ENCODE measurements around the gene HSD11B1L. TPM values are rescaled to one million over a fixed set of nuclear protein-coding genes. Genes with fewer than 3 reads are reported as not detected.

The HSD11B1L gene
- total RNA-seq, 2 donors from 2014 or later: 7.7 to 12.7 TPM

DNA sequence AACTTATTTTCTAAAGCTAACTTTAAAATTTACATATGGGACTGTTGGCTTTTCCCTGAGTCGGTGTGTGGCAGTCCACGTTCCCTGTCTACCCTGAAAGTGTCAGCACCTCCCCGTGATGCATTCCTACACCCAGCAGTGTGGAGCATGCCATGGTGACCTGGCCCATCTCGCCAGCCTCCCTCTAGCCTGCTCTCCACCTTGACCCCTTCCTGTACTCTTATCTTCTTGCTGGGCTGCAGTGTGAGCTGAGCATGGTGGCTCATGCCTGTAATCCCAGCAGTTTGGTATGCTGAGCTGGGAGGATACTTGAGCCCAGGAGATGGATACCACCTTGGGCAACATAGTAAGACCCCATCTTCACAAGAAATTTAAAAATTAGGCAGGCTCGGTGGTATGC is 25.9 kb upstream of the HSD11B1L start:
- Mint-ChIP-seq H3K27me3 (ENCODE audit: insufficient read depth) (no peaks in the 10 kb centered on the region), H3K9me3 (no peaks in the 10 kb centered on the region), H3K4me1 (no peaks in the 10 kb centered on the region), H3K36me3 (ENCODE audit: low read depth) (peaks cover 74% of the 10 kb centered on the region), H3K27ac (no peak overlapping the region), H3K4me3 (no peak overlapping the region)
- no peak for DNase-seq
- Histone ChIP-seq H3K36me3 (ENCODE audit: control insufficient read depth, insufficient read depth, low read length) (peaks cover 89% of the 10 kb centered on the region), H3K27me3 (ENCODE audit: control insufficient read depth, insufficient read depth, low read length, poor library complexity, severe bottlenecking) (no peaks in the 10 kb centered on the region), H3K4me3 (ENCODE audit: low read length) (no peak overlapping the region), H3K4me1 (ENCODE audit: control insufficient read depth, insufficient read depth, low read length) (no peaks in the 10 kb centered on the region), H3K9me3 (ENCODE audit: control insufficient read depth, low read length) (no peaks in the 10 kb centered on the region), H3K9ac (ENCODE audit: extremely low read depth, low read length, poor library complexity, severe bottlenecking) (no peak overlapping the region), H3K27ac (ENCODE audit: low read depth, low read length) (no peak overlapping the region)
- 90 to 92% methylated on average over 5 of the region's 5 CpGs for WGBS, 2 experiments (ENCODE audit: insufficient coverage in 1 of 2, insufficient read length in 1 of 2)
- TF ChIP-seq CTCF (conservative IDR thresholded peaks at IDR 0.05): no peak

DNA sequence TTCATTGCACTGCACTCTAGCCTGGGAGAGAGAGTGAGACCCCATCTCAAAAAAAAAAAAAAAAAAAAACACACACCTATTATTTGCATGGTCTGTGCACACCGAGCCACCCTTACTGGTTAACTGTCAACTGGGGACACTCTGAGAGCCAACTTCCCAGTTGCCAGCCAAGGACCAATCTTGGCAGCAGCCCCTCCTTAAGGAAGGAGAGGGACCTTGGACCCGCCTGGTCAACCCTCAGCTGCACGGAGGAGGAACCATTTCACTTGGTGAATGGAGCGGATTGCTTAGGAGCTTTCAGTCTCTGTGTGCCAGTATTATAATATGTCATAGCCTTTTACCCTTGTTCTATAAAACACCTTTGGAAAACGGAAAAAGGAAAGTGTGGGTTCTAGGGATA is 25.4 kb upstream of the HSD11B1L start:
- Mint-ChIP-seq H3K27me3 (ENCODE audit: insufficient read depth) (no peaks in the 10 kb centered on the region), H3K4me1 (no peaks in the 10 kb centered on the region), H3K4me3 (no peak overlapping the region), H3K36me3 (ENCODE audit: low read depth) (peaks cover 69% of the 10 kb centered on the region), H3K27ac (no peak overlapping the region), H3K9me3 (no peaks in the 10 kb centered on the region)
- Histone ChIP-seq H3K27me3 (ENCODE audit: control insufficient read depth, insufficient read depth, low read length, poor library complexity, severe bottlenecking) (no peaks in the 10 kb centered on the region), H3K4me1 (ENCODE audit: control insufficient read depth, insufficient read depth, low read length) (no peaks in the 10 kb centered on the region), H3K27ac (ENCODE audit: low read depth, low read length) (no peak overlapping the region), H3K4me3 (ENCODE audit: low read length) (no peak overlapping the region), H3K36me3 (ENCODE audit: control insufficient read depth, insufficient read depth, low read length) (peaks cover 89% of the 10 kb centered on the region), H3K9me3 (ENCODE audit: control insufficient read depth, low read length) (no peaks in the 10 kb centered on the region), H3K9ac (ENCODE audit: extremely low read depth, low read length, poor library complexity, severe bottlenecking) (no peak overlapping the region)
- 96% methylated on average over 2 to 5 of the region's 5 CpGs for WGBS, 2 experiments (ENCODE audit: insufficient coverage in 1 of 2, insufficient read length in 1 of 2)
- DNase-seq: no peak
- TF ChIP-seq CTCF (conservative IDR thresholded peaks at IDR 0.05): no peak

DNA sequence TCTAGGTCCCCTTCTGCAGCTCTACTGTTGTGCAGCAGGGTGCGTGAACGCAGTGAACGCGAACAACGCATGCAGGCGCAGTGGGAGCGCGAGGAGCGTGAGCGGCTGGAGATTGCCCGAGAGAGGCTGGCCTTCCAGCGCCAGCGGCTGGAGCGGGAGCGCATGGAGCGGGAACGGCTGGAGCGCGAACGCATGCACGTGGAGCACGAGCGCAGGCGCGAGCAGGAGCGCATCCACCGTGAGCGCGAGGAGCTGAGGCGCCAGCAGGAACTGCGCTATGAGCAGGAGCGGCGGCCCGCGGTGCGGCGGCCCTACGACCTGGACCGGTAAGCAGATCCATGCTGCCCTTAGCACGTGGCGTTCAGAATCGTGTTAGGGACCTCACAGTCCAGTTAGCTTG is 19.3 kb upstream of the HSD11B1L start:
- no peak overlapping the region for H3K27ac Mint-ChIP-seq
- no peaks in the 10 kb centered on the region for H3K9me3 Mint-ChIP-seq
- H3K4me1 Mint-ChIP-seq: no peaks in the 10 kb centered on the region
- H3K27me3 Mint-ChIP-seq (ENCODE audit: insufficient read depth): no peaks in the 10 kb centered on the region
- peaks cover 82% of the 10 kb centered on the region for H3K36me3 ChIP-seq (ENCODE audit: control insufficient read depth, insufficient read depth, low read length)
- no peak overlapping the region for H3K4me3 ChIP-seq (ENCODE audit: low read length)
- no peak overlapping the region for H3K9ac ChIP-seq (ENCODE audit: extremely low read depth, low read length, poor library complexity, severe bottlenecking)
- H3K36me3 Mint-ChIP-seq (ENCODE audit: low read depth): peaks cover 74% of the 10 kb centered on the region
- no peak overlapping the region for H3K27ac ChIP-seq (ENCODE audit: low read depth, low read length)
- no peaks in the 10 kb centered on the region for H3K9me3 ChIP-seq (ENCODE audit: control insufficient read depth, low read length)
- no peak for TF ChIP-seq CTCF (conservative IDR thresholded peaks at IDR 0.05)
- no peaks in the 10 kb centered on the region for H3K27me3 ChIP-seq (ENCODE audit: control insufficient read depth, insufficient read depth, low read length, poor library complexity, severe bottlenecking)
- 98% methylated on average over 42 of the region's 42 CpGs for WGBS, 2 experiments (ENCODE audit: insufficient coverage in 1 of 2, insufficient read length in 1 of 2)
- DNase-seq: no peak
- H3K4me1 ChIP-seq (ENCODE audit: control insufficient read depth, insufficient read depth, low read length): no peaks in the 10 kb centered on the region
- H3K4me3 Mint-ChIP-seq: no peak overlapping the region

Data from endodermal cell (in vitro differentiated cells).